AG04450 (cell line): ENCODE data around the gene RAB3IL1. TPM values are rescaled to one million over a fixed set of nuclear protein-coding genes. Genes with fewer than 3 reads are reported as not detected.

Source experiments
- CTCF ChIA-PET: fragments of 300-600, 350-600 bp; formaldehyde crosslinking; extraction: SDS; loops from one replicate; lab custom pipeline; 2022; ENCODE audit warnings: antibody characterized with exemption, inconsistent platforms; lab: Charles Lee
- POLR2A ChIA-PET: fragments of 350-600 bp; formaldehyde crosslinking; extraction: SDS; loops from one replicate; lab custom pipeline; 2021; ENCODE audit warnings: antibody characterized with exemption, inconsistent platforms; lab: Yijun Ruan, JAX
- DNase-seq: peaks from one replicate; pipeline ENCODE4 v3.0.0-alpha.2; 2011; ENCODE audit warnings: low read depth, low spot score
- H3K27ac ChIP-seq: one replicate; pipeline ENCODE4 v1.5.1; 2012; ENCODE audit warnings: low read depth, low read length, control low read depth
- H3K27me3 ChIP-seq: one replicate; pipeline ENCODE4 v1.6.0; 2012; ENCODE audit warnings: low read length; ENCODE audit not compliant: control insufficient read depth, insufficient read depth
- H3K4me3 ChIP-seq: 2 replicates; pipeline ENCODE4 v1.5.1; 2011; ENCODE audit warnings: mild to moderate bottlenecking, low read depth, low read length, control low read depth
- H3K9me3 ChIP-seq: 2 replicates; pipeline ENCODE4 v1.5.1; 2012; ENCODE audit warnings: low read length; ENCODE audit not compliant: control insufficient read depth, insufficient read depth
- polyA plus RNA-seq: library from polyadenylated mRNA; depleted of rRNA; stranded (reverse); fragments of >200 nt; gene quantifications from 2 replicates; pipeline ENCODE4 v1.2.3, GENCODE V29; 2011
- TF ChIP-seq, protein P1 (sequence below): IDR thresholded peaks from 2 replicates; pipeline ENCODE4 v1.5.1; 2011; ENCODE audit warnings: low read depth, low read length, control low read depth, inconsistent platforms

RAB3IL1 gene
- polyA plus RNA-seq, 1 experiment = 2.7 TPM

DNA sequence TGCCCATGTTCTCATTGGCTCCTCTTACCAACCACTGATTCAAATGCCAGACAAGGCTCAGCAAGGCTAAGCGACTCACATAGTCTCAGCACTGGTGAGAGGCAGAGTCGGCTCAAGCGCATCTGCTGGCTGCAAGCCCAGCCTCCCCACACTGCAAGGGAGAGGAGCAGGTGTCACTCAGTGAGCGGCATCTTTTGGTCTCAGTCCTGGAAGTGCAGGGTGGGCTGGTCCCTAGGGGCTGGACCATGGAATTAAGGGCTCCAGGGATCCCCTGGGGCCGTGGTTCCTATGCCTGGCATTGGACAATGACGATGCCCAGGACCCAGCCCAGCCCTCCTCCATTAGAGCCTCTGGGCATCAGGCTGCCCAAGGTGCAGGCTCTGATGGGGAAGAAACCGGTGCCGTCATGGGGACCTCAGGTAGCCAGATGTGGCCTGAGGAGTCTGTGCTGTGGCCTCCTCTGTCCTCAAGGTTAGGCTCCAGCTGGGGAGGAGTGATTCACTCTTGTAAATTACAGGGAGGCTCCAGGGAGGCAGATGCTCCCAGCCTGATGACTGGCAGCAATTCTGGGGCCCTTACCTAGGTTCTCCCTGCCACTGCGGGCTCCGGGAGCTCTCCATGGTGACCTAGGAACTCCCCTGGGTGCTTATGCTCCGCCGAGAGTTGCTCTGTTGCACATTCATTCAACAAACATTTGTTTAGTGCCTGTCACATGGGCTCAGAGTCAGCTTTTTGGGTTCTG, 61.3 kb downstream of the RAB3IL1 start:
- H3K27me3 ChIP-seq = no peaks in the 10 kb centered on the region
- no peak overlapping the region for H3K4me3 ChIP-seq
- no peak overlapping the region for H3K27ac ChIP-seq
- TF ChIP-seq, protein P1, sequence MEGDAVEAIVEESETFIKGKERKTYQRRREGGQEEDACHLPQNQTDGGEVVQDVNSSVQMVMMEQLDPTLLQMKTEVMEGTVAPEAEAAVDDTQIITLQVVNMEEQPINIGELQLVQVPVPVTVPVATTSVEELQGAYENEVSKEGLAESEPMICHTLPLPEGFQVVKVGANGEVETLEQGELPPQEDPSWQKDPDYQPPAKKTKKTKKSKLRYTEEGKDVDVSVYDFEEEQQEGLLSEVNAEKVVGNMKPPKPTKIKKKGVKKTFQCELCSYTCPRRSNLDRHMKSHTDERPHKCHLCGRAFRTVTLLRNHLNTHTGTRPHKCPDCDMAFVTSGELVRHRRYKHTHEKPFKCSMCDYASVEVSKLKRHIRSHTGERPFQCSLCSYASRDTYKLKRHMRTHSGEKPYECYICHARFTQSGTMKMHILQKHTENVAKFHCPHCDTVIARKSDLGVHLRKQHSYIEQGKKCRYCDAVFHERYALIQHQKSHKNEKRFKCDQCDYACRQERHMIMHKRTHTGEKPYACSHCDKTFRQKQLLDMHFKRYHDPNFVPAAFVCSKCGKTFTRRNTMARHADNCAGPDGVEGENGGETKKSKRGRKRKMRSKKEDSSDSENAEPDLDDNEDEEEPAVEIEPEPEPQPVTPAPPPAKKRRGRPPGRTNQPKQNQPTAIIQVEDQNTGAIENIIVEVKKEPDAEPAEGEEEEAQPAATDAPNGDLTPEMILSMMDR = no peak
- ChIA-PET CTCF (interaction anchor here (0.6 kb wide), 1 partner anchor 45 kb away, joined by 3 read pairs; no protein-coding TSS in a partner anchor), POLR2A (no interaction called here)
- no peak for DNase-seq
- no peaks in the 10 kb centered on the region; the same call in 1 of the 2 replicates for H3K9me3 ChIP-seq

DNA sequence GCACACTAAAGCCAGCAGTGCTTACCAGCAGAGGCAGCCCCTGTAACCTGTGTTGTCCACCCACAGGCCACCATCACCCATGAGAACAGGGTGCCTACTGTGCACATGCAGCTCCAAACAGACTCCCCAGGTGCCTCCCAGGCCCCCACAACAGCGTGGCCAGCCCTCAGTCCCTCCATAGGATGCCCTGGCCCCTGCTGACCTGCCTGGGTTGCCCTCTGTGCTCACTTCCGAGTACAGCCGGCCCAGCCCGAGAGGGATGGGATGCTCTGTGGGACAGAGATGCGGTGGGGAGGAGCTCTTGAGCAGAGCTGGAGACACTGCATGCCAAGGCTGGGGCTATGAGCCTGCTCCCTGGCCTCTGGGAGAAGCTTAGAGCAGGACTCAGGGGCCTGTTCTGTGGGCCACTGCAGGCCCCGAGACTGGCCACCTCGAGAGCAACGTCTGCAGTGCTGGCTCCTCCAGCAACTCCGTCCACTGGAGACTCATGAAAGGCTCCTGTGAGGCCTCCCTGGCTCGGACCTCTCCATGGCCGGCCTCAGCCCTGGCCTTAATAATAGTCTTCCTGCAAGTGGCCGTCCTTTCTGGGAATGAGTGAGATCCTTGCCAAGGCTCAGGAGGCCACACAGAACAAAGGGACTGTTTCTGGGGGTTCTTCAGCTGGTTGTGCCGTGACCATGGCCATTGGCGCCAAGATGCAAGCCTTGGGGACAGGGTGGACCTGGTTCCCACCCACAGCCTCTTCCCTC, 62.2 kb downstream of the RAB3IL1 start:
- TF ChIP-seq, protein P1 = no peak
- DNase-seq = no peak
- ChIA-PET CTCF (no interaction called here), POLR2A (no interaction called here)
- no peaks in the 10 kb centered on the region for H3K27me3 ChIP-seq
- no peak overlapping the region for H3K27ac ChIP-seq
- no peaks in the 10 kb centered on the region; the same call in 1 of the 2 replicates for H3K9me3 ChIP-seq
- no peak overlapping the region for H3K4me3 ChIP-seq

DNA sequence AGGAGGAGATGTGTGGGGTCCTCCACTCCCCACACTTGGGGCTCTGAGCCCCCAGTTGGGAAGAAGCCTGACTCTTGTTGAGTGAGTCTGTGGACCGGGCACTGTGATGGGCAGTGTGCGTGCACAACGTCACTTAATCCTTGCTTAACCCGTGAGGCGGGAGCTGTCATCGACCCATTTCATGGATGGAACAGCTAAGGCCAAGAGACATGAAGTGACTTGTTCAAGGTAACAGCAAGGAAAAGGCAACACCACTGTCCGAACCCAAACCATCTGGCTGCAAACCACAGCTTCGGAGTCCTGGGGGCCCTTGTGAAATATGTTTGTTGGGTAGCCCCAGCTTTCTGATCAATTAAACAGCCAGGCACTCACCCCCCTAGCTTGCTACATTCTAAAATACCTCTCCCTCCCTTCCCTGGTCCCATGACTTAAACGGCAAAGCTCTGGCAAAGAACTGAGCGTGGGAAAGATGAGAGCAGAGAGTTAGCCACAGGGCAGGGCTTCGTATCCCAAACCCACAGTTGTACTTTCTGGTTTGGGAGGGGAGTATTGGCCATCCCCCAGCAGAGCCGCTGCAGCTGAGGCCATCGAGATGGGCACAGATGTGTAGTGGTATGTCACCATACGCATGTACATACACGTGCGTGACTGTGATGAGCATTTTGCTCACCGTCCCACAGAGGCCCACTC, 63.0 kb downstream of the RAB3IL1 start:
- H3K4me3 ChIP-seq = no peak overlapping the region
- no peaks in the 10 kb centered on the region; the same call in 1 of the 2 replicates for H3K9me3 ChIP-seq
- no peak overlapping the region for H3K27ac ChIP-seq
- TF ChIP-seq, protein P1 = no peak
- ChIA-PET POLR2A (no interaction called here), CTCF (no interaction called here)
- DNase-seq = no peak
- no peaks in the 10 kb centered on the region for H3K27me3 ChIP-seq

DNA sequence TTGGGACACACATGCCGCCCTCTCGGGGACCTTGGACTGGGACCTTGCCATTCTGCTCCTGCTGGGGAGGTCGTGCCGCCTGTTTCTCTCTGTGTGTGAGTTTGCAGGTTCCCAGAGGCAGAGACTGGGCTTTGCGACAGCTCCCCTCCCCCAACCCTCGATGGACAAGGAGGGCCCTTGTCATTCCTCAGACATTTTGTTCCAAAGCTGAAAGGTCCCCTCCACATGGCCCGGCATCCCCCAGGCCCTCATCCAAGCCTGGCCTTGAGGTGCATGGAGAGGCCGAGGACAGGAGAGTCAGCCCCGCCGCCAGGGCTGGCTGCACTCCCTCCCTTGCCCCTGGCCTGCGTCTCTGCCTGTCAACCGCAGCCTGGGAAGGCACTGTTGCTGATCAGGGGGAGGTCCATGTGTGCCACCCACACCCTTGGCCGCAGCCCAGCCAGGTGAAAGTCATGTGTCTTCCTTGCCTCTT, 63.6 kb downstream of the RAB3IL1 start:
- Histone ChIP-seq H3K27me3 (no peaks in the 10 kb centered on the region), H3K27ac (no peak overlapping the region), H3K4me3 (no peak overlapping the region), H3K9me3 (no peaks in the 10 kb centered on the region; the same call in 1 of the 2 replicates)
- POLR2A ChIA-PET = no interaction called here
- TF ChIP-seq, protein P1 = no peak
- no peak for DNase-seq
- CTCF ChIA-PET = interaction anchor here (0.6 kb wide), 2 partner anchors 23 to 255 kb away, joined by 3 to 6 read pairs; no protein-coding TSS in a partner anchor
